HG03095 (cell line): Measurements from ENCODE around the gene SLC13A4.
"Not testable (repeated sequence)": the region's sequence is repeated elsewhere in the genome, so short reads cannot be mapped to it uniquely, and the experiment has no call there.

Experiments
- ATAC-seq: cut with Tn5 transposase; IDR thresholded peaks from one replicate; pipeline ENCODE4 v1.9.1; 2021; ENCODE audit warnings: moderate library complexity; ENCODE audit not compliant: unreplicated experiment

Gene SLC13A4

DNA sequence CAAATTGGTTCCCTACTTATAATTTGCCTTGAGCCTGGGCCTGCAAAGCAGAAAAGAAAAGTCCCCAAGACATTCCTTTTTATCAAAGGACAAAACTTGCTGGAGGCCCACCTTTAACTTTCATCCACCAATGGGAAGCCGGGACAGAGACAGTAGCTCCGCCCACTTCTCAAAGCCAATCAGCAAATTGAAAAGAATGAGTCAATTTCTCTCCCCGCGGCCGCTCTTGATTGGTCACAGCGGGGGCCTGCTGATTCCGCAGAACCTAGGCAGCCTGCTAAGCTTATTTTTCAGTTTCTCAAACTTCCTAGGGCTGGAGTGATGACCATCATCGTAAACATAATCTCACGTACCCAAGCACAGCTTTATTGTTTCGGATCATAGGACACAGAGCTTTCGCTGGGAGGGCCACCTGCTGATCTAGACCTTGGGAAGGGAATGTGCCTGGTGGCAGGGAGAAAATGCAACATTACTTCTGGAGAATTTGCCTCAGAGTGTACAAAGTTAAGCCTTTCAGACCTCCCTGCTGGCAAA is at the start of gene SLC13A4:
SLC13A4 (minus strand) TSS at position 51 of the 534 bp plus-strand sequence. CDS start 690 bp downstream, outside the sequence.
- ATAC-seq, result no peak

DNA sequence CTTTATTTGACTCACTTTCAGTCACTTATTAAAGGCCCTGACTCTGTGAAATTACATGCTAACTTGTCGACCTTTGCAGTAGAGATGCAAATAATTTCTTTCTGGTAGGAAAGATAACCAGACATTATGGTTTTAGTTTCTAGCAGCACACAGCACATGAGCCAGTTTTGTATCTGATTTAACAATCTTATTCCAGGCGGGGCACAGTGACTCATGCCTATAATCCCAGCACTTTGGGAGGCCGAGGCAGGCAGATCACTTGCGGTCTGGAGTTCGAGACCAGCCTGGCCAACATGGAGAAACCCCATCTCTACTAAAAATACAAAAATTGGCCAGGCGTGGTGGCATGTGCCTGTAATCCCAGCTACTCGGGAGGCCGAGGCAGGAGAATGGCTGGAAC is 47.9 kb upstream of the SLC13A4 start:
- not testable (repeated sequence) for ATAC-seq

- no peak for ATAC-seq
Measured at GRCh38 chr7:135775230-135775629, 47.2 kb upstream of the SLC13A4 start.

DNA sequence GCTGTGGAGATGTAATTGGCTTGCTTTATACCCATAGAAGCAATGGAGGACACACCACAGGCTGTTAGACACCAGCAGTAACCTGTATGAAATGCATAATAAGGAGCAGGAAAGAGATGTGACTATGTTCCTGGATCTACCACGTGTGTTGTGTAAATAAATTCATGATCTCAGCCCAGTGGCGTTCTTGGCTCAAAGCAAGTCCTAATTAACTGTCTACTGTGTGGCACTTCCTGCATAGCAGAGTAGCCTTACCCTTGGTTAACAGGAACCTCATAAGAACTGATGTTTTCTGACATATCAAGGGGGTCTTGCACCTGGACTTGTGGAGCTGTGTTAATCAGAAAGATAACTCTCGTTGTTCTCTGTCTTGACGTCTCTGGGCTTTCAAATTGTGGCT is 46.3 kb upstream of the SLC13A4 start:
- ATAC-seq, result no peak

GRCh38 chr7:135773464-135773863 is 45.5 kb upstream of the SLC13A4 start:
- ATAC-seq, result no peak

- ATAC-seq, result no peak
Measured at GRCh38 chr7:135772639-135773222, 44.7 kb upstream of the SLC13A4 start.

DNA sequence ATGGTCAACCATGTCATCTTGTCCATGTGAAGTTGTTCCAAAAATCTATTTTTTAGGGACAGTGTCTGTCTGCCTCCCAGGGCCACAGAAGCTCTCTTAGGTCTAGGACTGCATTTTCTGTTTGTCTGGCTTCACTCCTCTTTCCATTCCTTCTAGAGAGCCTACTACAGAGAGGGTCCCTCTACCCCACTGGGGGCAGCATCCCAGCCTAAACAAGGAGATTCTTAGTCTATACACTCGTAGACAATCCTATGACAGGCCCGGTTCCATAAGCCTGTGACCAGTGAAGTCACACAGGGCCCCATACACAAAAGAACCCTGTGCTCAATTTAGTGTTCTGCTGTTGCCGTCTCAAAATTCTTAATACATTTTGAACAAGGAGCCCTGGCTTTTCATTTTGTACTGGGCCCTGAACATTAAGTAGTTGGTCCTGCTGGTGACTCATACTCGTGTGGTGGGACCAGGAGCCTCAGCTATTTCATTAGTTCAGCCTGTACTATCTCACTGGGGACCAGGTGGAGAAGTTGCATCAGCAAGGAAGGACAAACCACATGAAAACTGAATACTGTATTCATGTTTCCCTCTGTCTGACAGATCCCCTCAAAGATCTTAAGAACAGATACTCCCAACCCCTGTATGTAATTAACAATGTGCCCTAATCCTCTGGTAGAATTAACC is 44.1 kb upstream of the SLC13A4 start:
- ATAC-seq, result no peak

GRCh38 chr7:135771051-135771450 is 43.1 kb upstream of the SLC13A4 start:
- no peak for ATAC-seq

GRCh38 chr7:135770139-135770710 is 42.2 kb upstream of the SLC13A4 start:
- no peak for ATAC-seq

DNA sequence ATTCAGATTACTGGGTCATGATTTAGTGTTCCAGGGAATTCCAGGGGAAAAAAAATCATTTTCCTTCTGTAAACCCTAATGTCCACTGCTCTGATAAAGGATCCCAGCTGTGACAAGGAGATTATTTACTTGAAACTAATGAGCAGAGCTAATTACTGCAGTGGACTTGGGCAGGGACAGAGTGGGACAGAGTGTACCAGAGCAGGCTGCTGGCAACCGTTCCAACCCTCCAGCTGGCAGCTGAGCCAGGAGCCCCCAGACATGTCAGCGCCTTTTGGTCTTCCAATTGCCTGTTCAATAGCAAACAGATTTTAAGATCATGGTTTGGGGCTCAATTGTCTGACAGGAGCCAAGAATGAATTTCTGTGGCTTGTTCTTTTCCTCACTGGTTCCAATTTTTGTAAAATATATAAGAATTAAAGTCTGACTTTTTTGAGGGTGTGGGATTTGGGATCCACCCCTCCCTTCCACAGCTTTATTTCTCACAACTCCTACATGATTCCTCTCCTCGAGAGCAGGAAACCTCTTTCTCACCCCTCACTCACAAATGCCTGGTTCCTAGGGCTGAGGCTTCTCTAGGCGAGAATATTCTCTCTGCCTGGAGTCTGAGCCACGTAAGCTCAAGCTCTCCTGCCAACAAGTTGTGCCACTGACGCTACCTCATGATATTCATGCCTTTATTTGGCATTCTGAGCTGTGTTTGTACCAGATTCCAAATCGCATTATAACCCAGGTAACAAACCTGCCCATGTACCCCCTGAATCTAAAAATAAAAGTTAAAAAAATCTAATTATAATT is 41.2 kb upstream of the SLC13A4 start:
- ATAC-seq, result no peak

GRCh38 chr7:135768467-135768866 is 40.5 kb upstream of the SLC13A4 start:
- no peak for ATAC-seq

GRCh38 chr7:135768064-135768463 is 40.1 kb upstream of the SLC13A4 start:
- no peak for ATAC-seq

GRCh38 chr7:135763261-135763660 is 35.3 kb upstream of the SLC13A4 start:
- ATAC-seq, result no peak

DNA sequence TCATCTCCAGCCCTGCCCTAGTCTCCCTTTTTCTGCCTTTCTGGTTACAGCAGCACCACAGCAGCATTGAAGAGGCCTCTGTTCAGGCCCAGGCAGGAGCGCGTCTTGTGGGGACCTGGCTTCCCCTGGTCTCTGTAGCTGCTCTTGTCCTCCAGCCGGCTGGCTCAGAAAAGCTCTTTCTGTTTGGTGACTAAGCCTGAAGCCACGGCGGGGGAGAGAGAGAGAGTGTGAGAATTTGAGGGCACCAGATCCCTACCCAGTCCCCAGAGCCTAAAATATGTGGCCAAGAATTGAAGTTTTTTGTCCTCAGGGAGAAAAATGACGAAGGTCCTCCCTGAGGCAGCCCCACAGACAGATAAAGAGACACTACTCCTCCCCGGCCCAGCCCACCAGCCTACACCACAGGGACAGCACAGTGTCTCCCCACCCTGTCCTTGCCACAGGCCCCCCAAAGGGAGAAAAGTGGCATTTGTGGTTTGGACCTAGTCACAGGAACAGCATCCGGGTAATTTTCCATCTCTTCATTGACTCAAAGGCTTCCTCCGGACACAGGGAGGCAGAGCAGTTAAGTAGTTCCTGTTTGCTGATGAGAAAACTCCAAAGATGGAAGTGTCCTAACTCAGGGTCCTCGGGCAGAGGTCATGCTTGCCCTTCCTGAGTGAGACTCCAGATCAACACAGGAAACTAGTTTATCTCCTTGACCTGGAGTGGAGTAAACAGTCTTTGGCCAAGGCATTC is 33.9 kb upstream of the SLC13A4 start:
- ATAC-seq, result no peak

DNA sequence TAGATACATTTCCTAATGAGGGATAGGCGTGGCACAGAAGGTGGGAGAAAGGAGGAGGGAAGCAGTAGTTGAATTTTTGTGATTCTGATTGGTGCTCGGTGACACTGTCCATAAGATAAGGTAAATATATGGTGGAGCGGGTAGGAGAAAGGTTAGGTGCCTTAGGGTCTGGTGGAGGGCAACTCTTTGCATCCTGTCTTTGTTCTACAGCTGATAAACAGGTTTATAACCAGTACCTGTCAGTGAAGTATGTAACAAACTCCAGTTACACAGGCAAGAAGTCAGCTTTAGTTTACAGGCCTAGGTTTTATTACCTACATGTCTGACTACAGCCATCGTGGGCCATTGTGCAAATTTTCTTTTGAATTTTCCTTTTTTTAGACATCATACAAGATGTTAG is 31.5 kb upstream of the SLC13A4 start:
- no peak for ATAC-seq

DNA sequence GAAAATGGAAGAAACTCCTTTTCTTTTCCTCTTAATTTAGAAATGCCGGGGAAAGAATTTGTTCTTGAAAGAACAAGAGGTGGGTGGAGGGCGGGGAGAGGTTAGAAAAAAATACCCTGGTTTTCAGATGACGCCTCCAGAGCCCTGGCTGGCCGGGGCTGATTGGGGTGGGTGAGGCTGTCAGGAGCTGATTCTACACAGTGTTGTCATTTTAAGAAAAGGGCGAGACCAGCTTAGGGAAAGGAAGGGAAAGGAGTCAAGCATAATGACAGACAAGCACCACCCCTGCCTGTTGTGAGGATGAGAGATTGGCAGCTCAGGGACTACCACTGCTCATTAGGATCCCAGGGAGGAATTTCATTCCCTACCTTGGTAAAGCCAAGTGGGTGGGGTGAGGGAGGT is 30.5 kb upstream of the SLC13A4 start:
- ATAC-seq, result no peak

DNA sequence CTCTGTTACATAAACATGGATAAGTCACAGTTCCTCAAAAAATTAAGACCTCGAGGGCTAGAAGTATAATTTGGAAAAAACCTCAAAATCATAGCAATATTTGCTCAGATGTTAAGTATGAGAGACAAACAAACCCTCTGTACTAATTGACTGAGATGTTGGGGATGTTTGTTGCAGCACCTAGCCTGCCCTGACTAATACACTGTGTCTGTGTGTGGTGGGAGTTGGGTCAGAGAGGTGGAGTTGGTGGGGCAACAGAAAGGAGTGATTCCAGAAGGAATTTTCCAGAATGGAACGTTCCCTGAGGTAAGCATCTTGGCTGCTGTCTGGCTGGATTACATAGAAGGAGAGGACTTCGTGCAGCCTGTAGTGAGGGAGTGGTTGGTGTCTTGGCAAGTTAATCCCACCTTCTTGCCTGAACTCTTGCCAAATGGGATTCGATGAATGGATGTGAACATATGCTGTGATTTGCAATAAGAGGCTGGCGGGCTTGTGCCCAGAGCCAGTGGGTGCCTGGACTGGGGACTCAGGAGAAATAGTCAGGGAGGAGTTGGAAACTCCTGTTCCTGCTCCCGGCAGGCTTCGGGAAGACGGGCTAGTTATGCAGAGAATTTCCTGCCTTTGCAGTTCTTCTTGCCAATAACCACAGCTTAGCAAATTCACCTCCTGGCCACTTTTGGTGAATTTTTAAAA is 29.9 kb upstream of the SLC13A4 start:
- ATAC-seq, result no peak

DNA sequence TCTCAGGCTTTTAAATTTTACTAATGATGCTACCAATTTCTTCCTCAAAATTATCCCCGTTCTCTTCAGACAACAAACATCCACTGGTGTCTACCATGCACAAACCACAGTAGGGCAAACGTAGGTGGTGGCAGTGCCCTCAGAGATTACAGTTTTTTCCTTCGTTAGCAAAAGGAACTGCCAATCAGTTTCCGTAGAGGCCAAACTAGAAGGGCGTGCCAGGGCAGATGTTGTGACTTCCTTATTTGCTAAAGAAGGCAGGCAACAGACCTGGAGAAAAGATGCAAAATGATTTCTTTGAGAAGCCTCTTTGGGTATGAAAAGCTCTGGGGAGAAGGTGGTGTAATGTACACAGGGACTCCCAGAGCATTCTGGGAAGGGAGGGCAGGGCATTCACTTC is 28.2 kb upstream of the SLC13A4 start:
- no peak for ATAC-seq

DNA sequence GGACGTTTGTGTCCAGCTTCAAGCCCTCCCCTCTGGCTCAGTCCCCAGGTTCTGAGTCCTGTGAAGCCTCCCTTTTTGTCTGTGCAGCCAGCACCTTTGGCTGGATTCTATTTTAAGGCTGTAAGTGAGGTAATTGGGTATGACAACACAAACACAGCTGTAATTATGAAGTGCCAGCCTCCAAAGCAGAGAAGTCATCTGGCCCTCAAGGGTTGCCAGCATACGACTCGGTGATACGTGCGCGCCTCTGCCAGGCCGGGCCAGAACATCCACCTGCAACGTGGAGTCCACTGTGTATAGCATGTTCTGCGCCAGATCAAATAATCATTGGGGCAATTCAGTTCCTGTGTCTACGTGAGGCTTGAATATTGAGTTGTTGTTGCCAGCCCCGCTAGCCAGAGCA is 27.4 kb upstream of the SLC13A4 start:
- no peak for ATAC-seq
